K562 (cell line): Measurements from ENCODE around the gene HOXB8. TPM values are rescaled to one million over a fixed set of nuclear protein-coding genes. Genes with fewer than 3 reads are reported as not detected.
A peak's percentile ranks its signal among the peaks of the same experiment; 100 is the strongest.

Source experiments
- ATAC-seq: fragments of 200-7000 bp; cut with Tn5 transposase; 3 replicates; pipeline ENCODE4 v1.9.1; 2020; ENCODE audit warnings: moderate library complexity
- BruUV-seq: library from RNA; stranded (reverse); fragments of 400-500 nt; replicated peaks from 2 replicates; lab custom pipeline; 2021; lab: Mats Ljungman, UMichigan
- CTCF ChIA-PET: fragments of 300-600 bp; formaldehyde crosslinking; extraction: SDS; loops from one replicate; lab custom pipeline; 2021; ENCODE audit warnings: low intra/inter-chr PET ratio; lab: Yijun Ruan, JAX
- POLR2A ChIA-PET: fragments of 300-600, 350-650 bp; sonication (Branson Sonifier 250); formaldehyde crosslinking; extraction: SDS; loops from one replicate; lab custom pipeline; 2021; ENCODE audit warnings: antibody characterized with exemption, inconsistent platforms; lab: Yijun Ruan, JAX
- DNase-seq, 4 experiments: peaks; one replicate each; pipeline versions ENCODE4 v3.0.0 to v3.0.0-alpha.2; 2011 to 2018; ENCODE audit warnings: low spot score in 3 of 4, mixed read lengths in 3 of 4; ENCODE audit errors: extremely low read depth in 1 of 4
- FAIRE-seq: peaks from 2 replicates; lab custom pipeline; 2011; peaks lifted over from hg19 to GRCh38; lab: Jason Lieb, UNC
- H2AFZ ChIP-seq: 2 replicates; pipeline ENCODE4 v1.6.0; 2011; ENCODE audit warnings: low read depth, low read length, control low read depth, inconsistent platforms
- H3K27ac ChIP-seq: fragments of 200-600 bp; 3 replicates; pipeline ENCODE4 v1.8.0; 2011; ENCODE audit warnings: low read depth, mild to moderate bottlenecking, control low read depth, inconsistent platforms, low read length, moderate library complexity, mixed read lengths; ENCODE audit errors: extremely low read depth
- H3K27me3 ChIP-seq, 2 experiments: fragments of 300-600 bp in 1 of 2; 2 replicates in 1 of 2; 3 replicates in 1 of 2; pipeline versions ENCODE4 v1.6.0 to v1.8.0; 2011; ENCODE audit warnings: inconsistent platforms in 2 of 2, low read length in 2 of 2, mild to moderate bottlenecking in 1 of 2, mixed read lengths in 1 of 2, moderate library complexity in 1 of 2; ENCODE audit not compliant: control insufficient read depth in 2 of 2, insufficient read depth in 2 of 2
- H3K36me3 ChIP-seq: fragments of 300-600 bp; 3 replicates; pipeline ENCODE4 v1.8.0; 2011; ENCODE audit warnings: mild to moderate bottlenecking, low read length, inconsistent platforms; ENCODE audit not compliant: control insufficient read depth, insufficient read depth
- H3K4me1 ChIP-seq, 2 experiments: fragments of 200-600 bp in 1 of 2; replicated peaks in 1 of 2; 2 replicates in 1 of 2; 3 replicates in 1 of 2; pipeline versions ENCODE4 v1.5.1 to v1.8.0; 2011; ENCODE audit warnings: inconsistent platforms in 2 of 2, low read length in 2 of 2, mild to moderate bottlenecking in 1 of 2, mixed read lengths in 1 of 2, moderate library complexity in 1 of 2; ENCODE audit not compliant: control insufficient read depth in 2 of 2, insufficient read depth in 2 of 2
- H3K4me2 ChIP-seq: 2 replicates; pipeline ENCODE4 v1.6.1; 2011; ENCODE audit warnings: low read length, control low read depth, inconsistent platforms, mixed read lengths; ENCODE audit not compliant: insufficient read depth
- H3K4me3 ChIP-seq: fragments of 200-600 bp; sonication (generic), shearing (Covaris generic); 2 replicates; pipeline ENCODE4 v1.5.1; 2016; ENCODE audit warnings: control low read depth, inconsistent platforms
- H3K79me2 ChIP-seq: fragments of 200-600 bp; 3 replicates; pipeline ENCODE4 v1.8.0; 2011; ENCODE audit warnings: low read length, inconsistent platforms; ENCODE audit not compliant: control insufficient read depth, insufficient read depth
- H3K9ac ChIP-seq, 2 experiments: 2 replicates each; pipeline versions ENCODE4 v1.6.0 to v1.6.1; 2011; ENCODE audit warnings: low read depth in 2 of 2, low read length in 2 of 2, control low read depth in 1 of 2, inconsistent platforms in 1 of 2, mild to moderate bottlenecking in 1 of 2, mixed read lengths in 1 of 2; ENCODE audit not compliant: insufficient read depth in 1 of 2
- H3K9me1 ChIP-seq: one replicate; pipeline ENCODE4 v1.6.0; 2011; ENCODE audit warnings: inconsistent platforms, mild to moderate bottlenecking, low read length, moderate library complexity; ENCODE audit not compliant: control insufficient read depth, insufficient read depth
- H3K9me3 ChIP-seq: replicated peaks from 2 replicates; pipeline ENCODE4 v1.5.1; 2011; ENCODE audit warnings: low read depth, low read length, inconsistent platforms; ENCODE audit not compliant: control insufficient read depth, insufficient read depth
- H4K20me1 ChIP-seq: replicated peaks from 2 replicates; pipeline ENCODE4 v1.6.1; 2011; ENCODE audit warnings: low read length, inconsistent platforms, mixed read lengths; ENCODE audit not compliant: control insufficient read depth, insufficient read depth
- CEBPG ChIP-seq, 3 experiments: fragments of 200-800 bp in 1 of 3; sonication (Bioruptor generic) in 1 of 3; sonication (generic) in 1 of 3; formaldehyde crosslinking in 1 of 3; IDR thresholded peaks in 2 of 3; conservative IDR thresholded peaks in 1 of 3; 2 replicates each; pipeline versions ENCODE4 v1.6.1 to v1.8.0; 2016 to 2022; ENCODE audit warnings: missing compliant biosample characterization in 2 of 3, missing genetic modification characterization in 2 of 3, mild to moderate bottlenecking in 1 of 3, missing genetic modification reagents in 1 of 3
- CTBP1 ChIP-seq: fragments of 450-650 bp; IDR thresholded peaks from 2 replicates; pipeline ENCODE4 v1.6.1; 2016; ENCODE audit warnings: borderline replicate concordance
- KHSRP ChIP-seq: fragments of 450-650 bp; IDR thresholded peaks from 2 replicates; pipeline ENCODE4 v1.6.1; 2017
- PHTF2 ChIP-seq: fragments of 250-450 bp; sonication (Bioruptor Pico); IDR thresholded peaks from 2 replicates; pipeline ENCODE4 v1.5.0; 2021; ENCODE audit warnings: mild to moderate bottlenecking
- ZNF124 ChIP-seq: sonication (generic); formaldehyde crosslinking; IDR thresholded peaks from 2 replicates; pipeline ENCODE4 v1.8.1; 2022; ENCODE audit warnings: missing genetic modification reagents
- ZNF408 ChIP-seq: fragments of 250-450 bp; sonication (Bioruptor Pico); IDR thresholded peaks from 2 replicates; pipeline ENCODE4 v1.4.0; 2020; ENCODE audit warnings: low read depth, mild to moderate bottlenecking, moderate library complexity
- WGBS: fragments of 100-300 bp; shearing (Covaris generic); methylation state at CpG from one replicate; pipeline ENCODE4 v1.1.6; 2016; ENCODE audit warnings: low coverage, mixed read lengths; ENCODE audit not compliant: insufficient coverage; ENCODE audit errors: missing lambda C conversion rate; 5-methylcytosine and 5-hydroxymethylcytosine counted together
- in situ Hi-C: fragments of 300-500 bp; cut with MboI; formaldehyde crosslinking; loops from 4 replicates; pipeline ENCODE4 v1.15.0; 2018; ENCODE audit warnings: inconsistent platforms, mixed read lengths
- intact Hi-C: fragments of 100-400 bp; cut with micrococcal nuclease; formaldehyde crosslinking; loops from 2 replicates; pipeline ENCODE4 v1.14.2; 2022
- polyA plus RNA-seq, 8 experiments: library from polyadenylated mRNA; depleted of rRNA in 4 of 8; stranded (reverse) in 5 of 8; unstranded in 3 of 8; fragments of >200 nt; fragmentation: Nextera tagmentation in 2 of 8; fragmentation: Illumina TruSeq in 1 of 8; extraction: Ambion mirVana in 2 of 8; extraction: Trizol in 1 of 8; gene quantifications; 2 replicates each; pipeline versions ENCODE4 v1.2.1 to v1.2.3, GENCODE V29; 2011 to 2014; ENCODE audit warnings: inconsistent platforms in 1 of 8, missing spikeins in 1 of 8
- total RNA-seq, 7 experiments: library from RNA; depleted of rRNA in 6 of 7; stranded (reverse); fragments of >200 nt in 6 of 7; fragmentation: Illumina TruSeq in 2 of 7; extraction: Trizol in 2 of 7; gene quantifications; 2 replicates each; pipeline versions ENCODE4 v1.2.1 to v1.2.3, GENCODE V29; 2011 to 2021; ENCODE audit warnings: low replicate concordance in 1 of 7

The HOXB8 gene
- total and polyA plus RNA-seq, 9 of the 15 experiments (the other 6 are each of a cell fraction or from before 2014, with no cell fraction given), result 0.52 to 23.8 (median 3.6) TPM

DNA sequence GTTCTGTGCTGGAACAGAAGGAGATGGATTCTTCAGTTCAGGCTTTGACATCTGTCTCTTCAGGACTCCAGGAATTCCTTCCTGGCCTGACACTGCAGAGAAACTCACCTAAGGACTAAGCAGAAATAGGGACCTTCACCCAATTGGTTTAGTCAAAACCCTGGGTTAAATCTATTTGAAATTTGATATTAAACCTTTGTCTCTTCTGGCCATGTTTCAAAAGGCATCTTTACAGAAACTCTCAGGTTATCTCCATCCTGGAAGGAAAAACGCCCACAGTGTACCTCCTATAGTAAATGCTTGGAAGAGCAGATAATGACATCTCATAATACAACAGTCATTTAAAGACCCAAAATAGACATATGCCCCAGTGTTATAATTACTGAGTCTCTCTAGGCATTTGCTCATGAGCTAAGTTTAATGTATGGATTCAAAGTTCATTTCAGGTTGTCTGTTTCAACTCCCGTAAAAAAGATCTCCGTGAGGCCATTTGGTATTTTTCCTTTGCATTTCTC, 31.3 kb downstream of the HOXB8 start:
- Histone ChIP-seq H3K9me3 (no peaks in the 10 kb centered on the region), H3K27me3 (no peaks in the 10 kb centered on the region), H3K79me2 (peaks cover 59% of the 10 kb centered on the region), H3K9ac (peak overlapping the region in 1 of 2 experiments; percentile 35; a peak in 2 of 4 replicates), H3K4me1 (peaks cover 38 to 47% of the 10 kb centered on the region in 2 experiments), H3K9me1 (no peaks in the 10 kb centered on the region), H2AFZ (peak overlapping the region; percentile 35; the same call in 1 of the 2 replicates), H3K4me3 (no peak overlapping the region), H3K36me3 (no peaks in the 10 kb centered on the region), H3K4me2 (peak overlapping the region; percentile 90; the same call in 1 of the 2 replicates), H4K20me1 (no peaks in the 10 kb centered on the region), H3K27ac (peak overlapping the region; percentile 95)
- in situ Hi-C loops (no loop called here), intact Hi-C loops (no loop called here)
- FAIRE-seq, result no peak
- TF ChIP-seq CEBPG (CRISPR knock-in tag; IDR thresholded peaks at IDR 0.05) (no peak), CEBPG (tag; conservative IDR thresholded peaks at IDR 0.05 in 1 of 2, IDR thresholded peaks at IDR 0.05 in 1 of 2) (no peak), PHTF2 (CRISPR knock-in tag) (no peak), ZNF124 (CRISPR knock-in tag) (no peak), KHSRP (no peak), ZNF408 (CRISPR knock-in tag) (no peak), CTBP1 (no peak)
- POLR2A ChIA-PET, result interaction anchor here (2.4 kb wide), 1 partner anchor 9 kb away, joined by 12 read pairs; the partner anchor contains the start of gene HOXB5
- CTCF ChIA-PET, result interaction anchor here (0.6 kb wide), 1 partner anchor 223 kb away, joined by 3 read pairs; no protein-coding TSS in a partner anchor
- BruUV-seq, result no TSS peak
- ATAC-seq, result no peak
- no peak for DNase-seq
- WGBS, result 23% methylated on average over 3 of the region's 3 CpGs
